Fibroblast of lung (primary cell): ENCODE measurements around the gene IMMP2L. TPM values are rescaled to one million over a fixed set of nuclear protein-coding genes. Genes with fewer than 3 reads are reported as not detected.

Experiments
- DNase-seq, 2 donors: peaks; one replicate each; pipeline versions ENCODE4 v3.0.0 to v3.0.0-alpha.2; 2010; ENCODE audit warnings: low read depth in 2 of 2
- H2AFZ ChIP-seq: 2 replicates; pipeline ENCODE4 v1.5.1; 2012; ENCODE audit warnings: low read length, control low read depth, inconsistent platforms
- H3K27ac ChIP-seq: 2 replicates; pipeline ENCODE4 v1.5.1; 2011; ENCODE audit warnings: low read length, control low read depth; ENCODE audit not compliant: insufficient read depth
- H3K27me3 ChIP-seq: 2 replicates; pipeline ENCODE4 v1.5.1; 2011; ENCODE audit warnings: mild to moderate bottlenecking, low read length; ENCODE audit not compliant: control insufficient read depth, insufficient read depth
- H3K36me3 ChIP-seq: 2 replicates; pipeline ENCODE4 v1.5.1; 2011; ENCODE audit warnings: low read length; ENCODE audit not compliant: control insufficient read depth, insufficient read depth
- H3K4me1 ChIP-seq: 2 replicates; pipeline ENCODE4 v1.5.1; 2011; ENCODE audit warnings: low read length; ENCODE audit not compliant: control insufficient read depth, insufficient read depth; ENCODE audit errors: extremely low read depth
- H3K4me2 ChIP-seq: 2 replicates; pipeline ENCODE4 v1.5.1; 2011; ENCODE audit warnings: low read length, control low read depth; ENCODE audit not compliant: insufficient read depth; ENCODE audit errors: extremely low read depth
- H3K4me3 ChIP-seq, 4 experiments: fragments of 200-600 bp in 1 of 4; sonication (generic) in 1 of 4; replicated peaks in 1 of 4; 2 replicates each; pipeline ENCODE4 v1.5.1; 2011 to 2016; ENCODE audit warnings: low read length in 4 of 4, low read depth in 3 of 4, mild to moderate bottlenecking in 3 of 4, control low read depth in 2 of 4, inconsistent platforms in 1 of 4, mixed read lengths in 1 of 4; ENCODE audit not compliant: insufficient read depth in 1 of 4; ENCODE audit errors: control extremely low read depth in 1 of 4
- H3K79me2 ChIP-seq: 2 replicates; pipeline ENCODE4 v1.5.1; 2012; ENCODE audit warnings: mild to moderate bottlenecking, low read length, inconsistent platforms; ENCODE audit not compliant: control insufficient read depth, insufficient read depth
- H3K9ac ChIP-seq: 2 replicates; pipeline ENCODE4 v1.5.1; 2011; ENCODE audit warnings: mild to moderate bottlenecking, low read length, control low read depth; ENCODE audit not compliant: insufficient read depth
- H3K9me3 ChIP-seq: 2 replicates; pipeline ENCODE4 v1.5.1; 2012; ENCODE audit warnings: low read depth, low read length; ENCODE audit not compliant: control insufficient read depth, insufficient read depth
- H4K20me1 ChIP-seq: 2 replicates; pipeline ENCODE4 v1.5.1; 2011; ENCODE audit warnings: low read length; ENCODE audit not compliant: control insufficient read depth, insufficient read depth; ENCODE audit errors: extremely low read depth
- EZH2 ChIP-seq: IDR thresholded peaks from 2 replicates; pipeline ENCODE4 v1.5.1; 2012; ENCODE audit warnings: low read length, control low read depth, mild to moderate bottlenecking; ENCODE audit errors: missing control alignments
- polyA plus RNA-seq, 2 donors: library from polyadenylated mRNA; depleted of rRNA in 1 of 2; stranded (reverse) in 1 of 2; unstranded in 1 of 2; fragments of >200 nt; gene quantifications; 2 replicates each; pipeline ENCODE4 v1.2.1, GENCODE V29; 2011 to 2012; ENCODE audit warnings: missing spikeins in 1 of 2
- total RNA-seq: library from RNA; depleted of rRNA; stranded (reverse); fragments of >200 nt; gene quantifications from 2 replicates; pipeline ENCODE4 v1.2.1, GENCODE V29; 2014
- TF ChIP-seq, protein P1 (sequence below), 2 donors: IDR thresholded peaks in 1 of 2; conservative IDR thresholded peaks in 1 of 2; 1 replicate in 1 of 2; 2 replicates in 1 of 2; pipeline ENCODE4 v1.5.1; 2011 to 2012; ENCODE audit warnings: low read length in 2 of 2, control low read depth in 1 of 2, inconsistent platforms in 1 of 2, low read depth in 1 of 2, mild to moderate bottlenecking in 1 of 2

Gene IMMP2L
- total and polyA plus RNA-seq, 2 donors (not counting 1 experiment from before 2014, with no cell fraction given) = 6.9 to 14.4 TPM

DNA sequence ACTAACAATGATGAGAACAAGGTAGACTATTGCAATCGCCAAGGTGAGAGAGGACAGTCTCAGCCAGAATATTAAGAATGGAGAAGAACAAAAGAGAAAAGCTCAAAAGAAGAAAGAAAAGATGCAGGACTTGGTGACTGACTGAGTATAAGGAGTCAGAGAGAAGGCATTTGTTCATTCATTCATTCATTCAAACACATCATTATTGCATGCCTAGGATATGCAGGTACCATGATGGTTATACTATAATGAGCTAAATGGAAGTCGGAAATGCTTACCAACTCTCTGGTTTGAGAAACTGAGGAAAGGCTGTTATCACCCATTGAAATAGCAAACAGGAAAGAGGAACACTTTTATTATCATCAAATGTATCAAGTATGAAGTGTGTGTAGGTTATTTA is 180.7 kb downstream of the IMMP2L start:
- H3K4me2 ChIP-seq = no peak overlapping the region
- no peak overlapping the region for H3K27ac ChIP-seq
- no peaks in the 10 kb centered on the region for H3K27me3 ChIP-seq
- no peak overlapping the region for H3K9ac ChIP-seq
- no peaks in the 10 kb centered on the region for H3K36me3 ChIP-seq
- no peak overlapping the region for H3K4me3 ChIP-seq
- H2AFZ ChIP-seq = no peak overlapping the region
- H3K9me3 ChIP-seq = no peaks in the 10 kb centered on the region
- no peaks in the 10 kb centered on the region for H4K20me1 ChIP-seq
- peaks cover 5% of the 10 kb centered on the region for H3K4me1 ChIP-seq
- H3K79me2 ChIP-seq = no peaks in the 10 kb centered on the region
- TF ChIP-seq, protein P1, sequence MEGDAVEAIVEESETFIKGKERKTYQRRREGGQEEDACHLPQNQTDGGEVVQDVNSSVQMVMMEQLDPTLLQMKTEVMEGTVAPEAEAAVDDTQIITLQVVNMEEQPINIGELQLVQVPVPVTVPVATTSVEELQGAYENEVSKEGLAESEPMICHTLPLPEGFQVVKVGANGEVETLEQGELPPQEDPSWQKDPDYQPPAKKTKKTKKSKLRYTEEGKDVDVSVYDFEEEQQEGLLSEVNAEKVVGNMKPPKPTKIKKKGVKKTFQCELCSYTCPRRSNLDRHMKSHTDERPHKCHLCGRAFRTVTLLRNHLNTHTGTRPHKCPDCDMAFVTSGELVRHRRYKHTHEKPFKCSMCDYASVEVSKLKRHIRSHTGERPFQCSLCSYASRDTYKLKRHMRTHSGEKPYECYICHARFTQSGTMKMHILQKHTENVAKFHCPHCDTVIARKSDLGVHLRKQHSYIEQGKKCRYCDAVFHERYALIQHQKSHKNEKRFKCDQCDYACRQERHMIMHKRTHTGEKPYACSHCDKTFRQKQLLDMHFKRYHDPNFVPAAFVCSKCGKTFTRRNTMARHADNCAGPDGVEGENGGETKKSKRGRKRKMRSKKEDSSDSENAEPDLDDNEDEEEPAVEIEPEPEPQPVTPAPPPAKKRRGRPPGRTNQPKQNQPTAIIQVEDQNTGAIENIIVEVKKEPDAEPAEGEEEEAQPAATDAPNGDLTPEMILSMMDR (conservative IDR thresholded peaks at IDR 0.05 in 1 of 2, IDR thresholded peaks at IDR 0.05 in 1 of 2; ENCODE audit: low read depth in 1 of 2, low read length in 2 of 2) = no peak
- no peak for TF ChIP-seq EZH2
- DNase-seq = no peak

DNA sequence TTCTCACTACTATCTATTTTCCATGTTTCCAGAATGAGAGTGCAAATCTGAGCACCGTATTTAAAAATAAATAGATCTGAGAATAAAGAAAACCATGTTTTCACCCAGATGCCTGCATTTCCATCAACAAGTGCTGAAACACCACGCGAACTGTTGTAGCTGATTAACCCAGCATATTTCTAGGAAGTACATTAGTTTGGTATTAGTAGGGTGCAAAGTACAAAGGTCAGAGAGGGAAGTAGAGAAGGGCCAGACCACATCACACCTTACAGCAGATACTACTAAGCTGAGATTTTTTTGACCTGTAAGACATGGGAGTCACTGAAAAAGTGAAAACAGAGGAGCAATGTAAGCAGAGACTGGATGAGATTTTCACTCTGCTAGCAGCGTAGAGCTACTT is 181.3 kb downstream of the IMMP2L start:
- H3K9ac ChIP-seq = no peak overlapping the region
- H4K20me1 ChIP-seq = no peaks in the 10 kb centered on the region
- no peak overlapping the region for H2AFZ ChIP-seq
- no peaks in the 10 kb centered on the region for H3K27me3 ChIP-seq
- DNase-seq = no peak
- no peaks in the 10 kb centered on the region for H3K36me3 ChIP-seq
- H3K4me1 ChIP-seq = peaks cover 5% of the 10 kb centered on the region
- H3K4me3 ChIP-seq = no peak overlapping the region
- no peak for TF ChIP-seq EZH2
- TF ChIP-seq, protein P1 (conservative IDR thresholded peaks at IDR 0.05 in 1 of 2, IDR thresholded peaks at IDR 0.05 in 1 of 2; ENCODE audit: low read depth in 1 of 2, low read length in 2 of 2) = no peak
- H3K27ac ChIP-seq = no peak overlapping the region
- no peaks in the 10 kb centered on the region for H3K9me3 ChIP-seq
- no peak overlapping the region for H3K4me2 ChIP-seq
- no peaks in the 10 kb centered on the region for H3K79me2 ChIP-seq

DNA sequence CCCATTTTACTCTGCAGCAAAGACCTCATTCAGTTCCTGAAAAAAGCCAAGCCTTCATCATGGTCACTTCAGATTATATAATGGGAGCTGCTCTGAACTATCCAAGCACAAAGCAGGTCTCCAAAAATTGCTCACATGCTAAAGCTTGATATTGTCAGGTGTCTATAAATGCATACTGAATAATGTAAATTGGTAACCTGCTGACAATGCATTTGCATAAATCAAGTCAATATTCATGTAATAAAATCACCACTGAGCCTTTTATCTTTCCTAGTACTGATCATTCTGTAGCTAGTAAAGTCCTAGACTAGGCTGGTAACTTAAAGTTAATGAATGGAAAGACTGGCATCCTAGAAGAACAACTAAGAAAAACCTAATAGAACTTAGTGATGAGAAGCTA is 188.3 kb downstream of the IMMP2L start:
- no peaks in the 10 kb centered on the region for H3K4me1 ChIP-seq
- no peak overlapping the region for H3K4me2 ChIP-seq
- TF ChIP-seq EZH2 = no peak
- TF ChIP-seq, protein P1 (conservative IDR thresholded peaks at IDR 0.05 in 1 of 2, IDR thresholded peaks at IDR 0.05 in 1 of 2; ENCODE audit: low read depth in 1 of 2, low read length in 2 of 2) = no peak
- DNase-seq = no peak
- no peaks in the 10 kb centered on the region for H3K27me3 ChIP-seq
- no peaks in the 10 kb centered on the region for H3K79me2 ChIP-seq
- H4K20me1 ChIP-seq = no peaks in the 10 kb centered on the region
- H3K36me3 ChIP-seq = no peaks in the 10 kb centered on the region
- no peak overlapping the region for H2AFZ ChIP-seq
- H3K4me3 ChIP-seq = no peak overlapping the region
- H3K9me3 ChIP-seq = no peaks in the 10 kb centered on the region
- no peak overlapping the region for H3K27ac ChIP-seq
- no peak overlapping the region for H3K9ac ChIP-seq
